IMR-90 (cell line): ENCODE measurements around the gene TRA2A. TPM values are rescaled to one million over a fixed set of nuclear protein-coding genes. Genes with fewer than 3 reads are reported as not detected.

Experiments
- ATAC-seq: fragments of 200-7000 bp; cut with Tn5 transposase; 2 replicates; pipeline ENCODE4 v1.9.1; 2020; ENCODE audit warnings: low read depth, mild to moderate bottlenecking, moderate library complexity
- BruUV-seq: library from RNA; stranded (reverse); fragments of 400-500 nt; replicated peaks from 2 replicates; lab custom pipeline; 2021; lab: Mats Ljungman, UMichigan
- CTCF ChIA-PET: fragments of 300-600 bp; formaldehyde crosslinking; extraction: SDS; loops from one replicate; lab custom pipeline; 2021; ENCODE audit warnings: antibody characterized with exemption; lab: Yijun Ruan, JAX
- POLR2A ChIA-PET: fragments of 300-600 bp; sonication (Branson Sonifier 250); formaldehyde crosslinking; loops from one replicate; lab custom pipeline; 2022; ENCODE audit warnings: antibody characterized with exemption; ENCODE audit not compliant: unreplicated experiment; lab: Charles Lee
- DNase-seq: peaks from one replicate; pipeline ENCODE4 v3.0.0; 2013
- H2AFZ ChIP-seq: replicated peaks from 2 replicates; pipeline ENCODE3; 2013; ENCODE audit warnings: low read length, mild to moderate bottlenecking; ENCODE audit not compliant: poor library complexity
- H2AK5ac ChIP-seq: 2 replicates; pipeline ENCODE4 v1.6.1; 2013; ENCODE audit warnings: low read depth, low read length, inconsistent platforms
- H2AK9ac ChIP-seq: replicated peaks from 2 replicates; pipeline ENCODE3; 2013; ENCODE audit warnings: mild to moderate bottlenecking, low read depth, low read length, moderate library complexity; ENCODE audit not compliant: poor library complexity
- H2BK120ac ChIP-seq: 2 replicates; pipeline ENCODE4 v1.6.1; 2013; ENCODE audit warnings: low read depth, low read length, inconsistent platforms
- H2BK15ac ChIP-seq: 3 replicates; pipeline ENCODE4 v1.6.1; 2013; ENCODE audit warnings: low read depth, low read length, inconsistent platforms
- H2BK20ac ChIP-seq: 2 replicates; pipeline ENCODE4 v1.6.1; 2013; ENCODE audit warnings: low read depth, mild to moderate bottlenecking, inconsistent platforms, low read length, moderate library complexity
- H2BK5ac ChIP-seq: 2 replicates; pipeline ENCODE4 v1.6.1; 2013; ENCODE audit warnings: mild to moderate bottlenecking, low read depth, low read length, inconsistent platforms; ENCODE audit not compliant: poor library complexity, severe bottlenecking
- H3K14ac ChIP-seq: replicated peaks from 2 replicates; pipeline ENCODE4 v1.6.1; 2013; ENCODE audit warnings: low read depth, low read length, inconsistent platforms
- H3K18ac ChIP-seq: 2 replicates; pipeline ENCODE4 v1.6.1; 2013; ENCODE audit warnings: low read depth, low read length, control low read depth
- H3K23ac ChIP-seq: 2 replicates; pipeline ENCODE4 v1.6.1; 2013; ENCODE audit warnings: low read depth, low read length, inconsistent platforms
- H3K27ac ChIP-seq: 2 replicates; pipeline ENCODE4 v1.5.1; 2013; ENCODE audit warnings: mild to moderate bottlenecking, control low read depth, low read length; ENCODE audit not compliant: insufficient read depth
- H3K27me3 ChIP-seq: 2 replicates; pipeline ENCODE4 v1.6.1; 2013; ENCODE audit warnings: low read length; ENCODE audit not compliant: control insufficient read depth, insufficient read depth
- H3K36me3 ChIP-seq: 2 replicates; pipeline ENCODE4 v1.6.1; 2013; ENCODE audit warnings: low read length, mixed read lengths; ENCODE audit not compliant: control insufficient read depth, insufficient read depth
- H3K4ac ChIP-seq: 2 replicates; pipeline ENCODE4 v1.6.1; 2013; ENCODE audit warnings: low read depth, low read length, inconsistent platforms
- H3K4me1 ChIP-seq: 2 replicates; pipeline ENCODE4 v1.6.1; 2013; ENCODE audit warnings: low read length, mixed read lengths; ENCODE audit not compliant: control insufficient read depth, insufficient read depth
- H3K4me2 ChIP-seq: 2 replicates; pipeline ENCODE4 v1.6.1; 2013; ENCODE audit warnings: low read depth, mild to moderate bottlenecking, control low read depth, low read length, moderate library complexity
- H3K4me3 ChIP-seq: 2 replicates; pipeline ENCODE4 v1.5.1; 2013; ENCODE audit warnings: low read depth, mild to moderate bottlenecking, control low read depth, low read length, moderate library complexity; ENCODE audit not compliant: insufficient read depth
- H3K56ac ChIP-seq: 2 replicates; pipeline ENCODE4 v1.6.1; 2013; ENCODE audit warnings: low read length, inconsistent platforms; ENCODE audit not compliant: insufficient read depth; ENCODE audit errors: extremely low read depth
- H3K79me1 ChIP-seq, 2 experiments: 2 replicates each; pipeline ENCODE4 v1.6.1; 2013; ENCODE audit warnings: low read length in 2 of 2, inconsistent platforms in 1 of 2, low read depth in 1 of 2
- H3K9ac ChIP-seq: 2 replicates; pipeline ENCODE4 v1.6.1; 2013; ENCODE audit warnings: low read depth, low read length, control low read depth
- H3K9me1 ChIP-seq: 2 replicates; pipeline ENCODE4 v1.6.1; 2013; ENCODE audit warnings: low read length, inconsistent platforms; ENCODE audit not compliant: insufficient read depth
- H3K9me3 ChIP-seq: 2 replicates; pipeline ENCODE4 v1.6.1; 2013; ENCODE audit warnings: low read length; ENCODE audit not compliant: control insufficient read depth, insufficient read depth
- H4K20me1 ChIP-seq: 2 replicates; pipeline ENCODE4 v1.6.1; 2013; ENCODE audit warnings: low read length, inconsistent platforms; ENCODE audit not compliant: insufficient read depth
- H4K5ac ChIP-seq: 2 replicates; pipeline ENCODE4 v1.6.1; 2013; ENCODE audit warnings: mild to moderate bottlenecking, low read depth, low read length, control low read depth
- H4K8ac ChIP-seq, 2 experiments: 2 replicates each; pipeline ENCODE4 v1.6.1; 2013; ENCODE audit warnings: low read depth in 2 of 2, low read length in 2 of 2, control low read depth in 1 of 2, inconsistent platforms in 1 of 2
- H4K91ac ChIP-seq: 2 replicates; pipeline ENCODE4 v1.6.1; 2013; ENCODE audit warnings: low read depth, low read length, inconsistent platforms; ENCODE audit not compliant: insufficient read depth
- BHLHE40 ChIP-seq: fragments of 150-350 bp; IDR thresholded peaks from 2 replicates; pipeline ENCODE4 v1.6.1; 2016; ENCODE audit warnings: mild to moderate bottlenecking, low read depth, low read length
- CEBPB ChIP-seq: IDR thresholded peaks from 2 replicates; pipeline ENCODE4 v1.6.1; 2012; ENCODE audit warnings: low read depth, low read length, improper control_type of control experiment
- FOS ChIP-seq: fragments of 150-350 bp; IDR thresholded peaks from 2 replicates; pipeline ENCODE4 v1.6.1; 2016; ENCODE audit warnings: low read depth, low read length
- MAFK ChIP-seq: IDR thresholded peaks from 2 replicates; pipeline ENCODE4 v1.6.1; 2012; ENCODE audit warnings: low read depth, low read length, improper control_type of control experiment
- MAZ ChIP-seq: IDR thresholded peaks from 2 replicates; pipeline ENCODE4 v1.6.1; 2012; ENCODE audit warnings: low read depth, mild to moderate bottlenecking, low read length, improper control_type of control experiment, moderate library complexity, borderline replicate concordance
- MXI1 ChIP-seq: IDR thresholded peaks from 2 replicates; pipeline ENCODE4 v1.6.1; 2012; ENCODE audit warnings: low read depth, mild to moderate bottlenecking, low read length, moderate library complexity, borderline replicate concordance
- NFE2L2 ChIP-seq: fragments of 150-350 bp; IDR thresholded peaks from 2 replicates; pipeline ENCODE4 v1.6.1; 2016; ENCODE audit warnings: low read depth, mild to moderate bottlenecking, low read length
- POLR2A ChIP-seq: IDR thresholded peaks from 2 replicates; pipeline ENCODE4 v1.6.1; 2012; ENCODE audit warnings: mild to moderate bottlenecking, low read depth, low read length
- RCOR1 ChIP-seq: IDR thresholded peaks from 2 replicates; pipeline ENCODE4 v1.6.1; 2012; ENCODE audit warnings: mild to moderate bottlenecking, low read length, improper control_type of control experiment; ENCODE audit not compliant: insufficient replicate concordance
- SMC3 ChIP-seq: fragments of 150-350 bp; IDR thresholded peaks from 2 replicates; pipeline ENCODE4 v1.6.1; 2016; ENCODE audit warnings: low read depth, mild to moderate bottlenecking, antibody characterized with exemption, low read length, moderate library complexity
- WGBS, 2 experiments: methylation state at CpG; one replicate each; pipeline versions ENCODE4 v1.1.5 to v1.1.7; 2013; ENCODE audit warnings: missing lambda C conversion rate in 2 of 2; ENCODE audit not compliant: insufficient read length in 1 of 2; ENCODE audit errors: extremely low coverage in 2 of 2; 5-methylcytosine and 5-hydroxymethylcytosine counted together
- dilution Hi-C: fragments of 300-500 bp; cut with HindIII; formaldehyde crosslinking; loops from one replicate; pipeline ENCODE4 v1.14.3; 2018; ENCODE audit warnings: low sequenced_read_pairs; ENCODE audit not compliant: unreplicated experiment
- in situ Hi-C: fragments of 300-500 bp; cut with MboI; formaldehyde crosslinking; loops from 3 replicates; pipeline ENCODE4 v1.14.3; 2019; ENCODE audit warnings: low sequenced_read_pairs, inconsistent platforms, mixed read lengths
- intact Hi-C: fragments of 100-400 bp; cut with micrococcal nuclease; formaldehyde crosslinking; loops from 2 replicates; pipeline ENCODE4 v1.10.0; 2022
- polyA plus RNA-seq, 3 experiments: library from polyadenylated mRNA; depleted of rRNA; stranded (reverse); fragments of >200 nt; gene quantifications; 2 replicates each; pipeline ENCODE4 v1.2.3, GENCODE V29; 2012; ENCODE audit warnings: low replicate concordance in 1 of 3
- total RNA-seq: library from RNA; depleted of rRNA; stranded (reverse); fragments of >200 nt; gene quantifications from 2 replicates; pipeline ENCODE4 v1.2.3, GENCODE V29; 2012
- TF ChIP-seq, protein P1 (sequence below): conservative IDR thresholded peaks from 2 replicates; pipeline ENCODE4 v1.5.1; 2012; ENCODE audit warnings: mild to moderate bottlenecking, low read depth, low read length, improper control_type of control experiment
- TF ChIP-seq, protein P2 (sequence below): fragments of 150-350 bp; IDR thresholded peaks from 2 replicates; pipeline ENCODE4 v1.6.1; 2016; ENCODE audit warnings: low read depth, mild to moderate bottlenecking, low read length, moderate library complexity, borderline replicate concordance

Gene TRA2A
- total and polyA plus RNA-seq, 2 of the 4 experiments (the other 2 are of a cell fraction) = 44.3 to 77.3 TPM

DNA sequence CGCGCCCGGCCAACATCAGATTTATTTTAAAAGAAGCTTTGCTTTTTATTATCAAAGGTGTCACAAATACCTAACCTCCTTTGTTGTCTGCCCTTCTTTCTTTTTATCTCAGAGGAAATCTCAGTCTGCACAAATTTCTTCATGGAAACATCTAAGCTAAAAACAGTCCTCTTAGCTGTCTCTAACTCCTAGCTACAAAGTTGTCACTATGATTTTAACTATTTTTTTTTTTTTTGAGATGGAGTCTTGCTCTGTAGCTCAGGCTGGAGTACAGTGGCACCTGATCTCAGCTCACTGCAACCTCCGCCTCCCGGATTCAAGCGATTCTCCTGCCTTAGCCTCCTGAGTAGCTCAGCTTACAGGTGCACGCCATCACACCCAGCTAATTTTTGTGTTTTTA lies 7.3 kb downstream of the TRA2A start:
- peaks cover 3% of the 10 kb centered on the region for H3K4me1 ChIP-seq
- no peak overlapping the region for H2AK9ac ChIP-seq
- no peak overlapping the region for H3K4me3 ChIP-seq
- H2BK20ac ChIP-seq = no peak overlapping the region
- no peak overlapping the region for H3K23ac ChIP-seq
- no peak overlapping the region for H3K4ac ChIP-seq
- WGBS, 2 experiments = 100% methylated on average over 3 of the region's 7 CpGs; no CpG with 5 or more reads in 1 of the 2 experiments
- peaks cover 4 to 15% of the 10 kb centered on the region in 2 experiments; a peak in 3 of 4 replicates for H3K79me1 ChIP-seq
- BruUV-seq = no TSS peak
- intact Hi-C loops = no loop called here
- H3K18ac ChIP-seq = no peak overlapping the region
- TF ChIP-seq MXI1 (no peak), SMC3 (no peak), MAZ (no peak), NFE2L2 (no peak), CEBPB (no peak), MAFK (no peak), FOS (no peak), BHLHE40 (no peak), POLR2A (no peak), RCOR1 (no peak)
- TF ChIP-seq, protein P1, sequence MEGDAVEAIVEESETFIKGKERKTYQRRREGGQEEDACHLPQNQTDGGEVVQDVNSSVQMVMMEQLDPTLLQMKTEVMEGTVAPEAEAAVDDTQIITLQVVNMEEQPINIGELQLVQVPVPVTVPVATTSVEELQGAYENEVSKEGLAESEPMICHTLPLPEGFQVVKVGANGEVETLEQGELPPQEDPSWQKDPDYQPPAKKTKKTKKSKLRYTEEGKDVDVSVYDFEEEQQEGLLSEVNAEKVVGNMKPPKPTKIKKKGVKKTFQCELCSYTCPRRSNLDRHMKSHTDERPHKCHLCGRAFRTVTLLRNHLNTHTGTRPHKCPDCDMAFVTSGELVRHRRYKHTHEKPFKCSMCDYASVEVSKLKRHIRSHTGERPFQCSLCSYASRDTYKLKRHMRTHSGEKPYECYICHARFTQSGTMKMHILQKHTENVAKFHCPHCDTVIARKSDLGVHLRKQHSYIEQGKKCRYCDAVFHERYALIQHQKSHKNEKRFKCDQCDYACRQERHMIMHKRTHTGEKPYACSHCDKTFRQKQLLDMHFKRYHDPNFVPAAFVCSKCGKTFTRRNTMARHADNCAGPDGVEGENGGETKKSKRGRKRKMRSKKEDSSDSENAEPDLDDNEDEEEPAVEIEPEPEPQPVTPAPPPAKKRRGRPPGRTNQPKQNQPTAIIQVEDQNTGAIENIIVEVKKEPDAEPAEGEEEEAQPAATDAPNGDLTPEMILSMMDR = no peak
- TF ChIP-seq, protein P2, sequence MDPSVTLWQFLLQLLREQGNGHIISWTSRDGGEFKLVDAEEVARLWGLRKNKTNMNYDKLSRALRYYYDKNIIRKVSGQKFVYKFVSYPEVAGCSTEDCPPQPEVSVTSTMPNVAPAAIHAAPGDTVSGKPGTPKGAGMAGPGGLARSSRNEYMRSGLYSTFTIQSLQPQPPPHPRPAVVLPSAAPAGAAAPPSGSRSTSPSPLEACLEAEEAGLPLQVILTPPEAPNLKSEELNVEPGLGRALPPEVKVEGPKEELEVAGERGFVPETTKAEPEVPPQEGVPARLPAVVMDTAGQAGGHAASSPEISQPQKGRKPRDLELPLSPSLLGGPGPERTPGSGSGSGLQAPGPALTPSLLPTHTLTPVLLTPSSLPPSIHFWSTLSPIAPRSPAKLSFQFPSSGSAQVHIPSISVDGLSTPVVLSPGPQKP = no peak
- peaks cover 91% of the 10 kb centered on the region for H4K20me1 ChIP-seq
- peaks cover 16% of the 10 kb centered on the region for H3K36me3 ChIP-seq
- no peak overlapping the region for H2BK15ac ChIP-seq
- dilution Hi-C loops = no loop called here
- H2BK5ac ChIP-seq = no peak overlapping the region
- no peak overlapping the region for H2AFZ ChIP-seq
- no peaks in the 10 kb centered on the region for H3K27me3 ChIP-seq
- in situ Hi-C loops = no loop called here
- CTCF ChIA-PET = interaction anchor here (0.9 to 1.8 kb wide), 2 partner anchors 246 to 252 kb away, joined by 3 to 6 read pairs; no protein-coding TSS in a partner anchor
- no peak overlapping the region for H2BK120ac ChIP-seq
- DNase-seq = no peak
- H4K5ac ChIP-seq = no peak overlapping the region
- POLR2A ChIA-PET = no interaction called here
- H3K9ac ChIP-seq = no peak overlapping the region
- no peak overlapping the region for H3K27ac ChIP-seq
- H3K56ac ChIP-seq = no peak overlapping the region
- no peaks in the 10 kb centered on the region for H3K9me1 ChIP-seq
- no peak overlapping the region for H3K4me2 ChIP-seq
- no peaks in the 10 kb centered on the region for H3K9me3 ChIP-seq
- ATAC-seq = no peak
- no peak overlapping the region for H2AK5ac ChIP-seq
- H3K14ac ChIP-seq = no peak overlapping the region
- no peak overlapping the region for H4K8ac ChIP-seq
- H4K91ac ChIP-seq = no peak overlapping the region
